ENCODE data around the gene KLHL25. TPM values are rescaled to one million over a fixed set of nuclear protein-coding genes. Genes with fewer than 3 reads are reported as not detected.

KLHL25 gene
- total RNA-seq, 1 donor from 2014 or later: 45.1 TPM

DNA sequence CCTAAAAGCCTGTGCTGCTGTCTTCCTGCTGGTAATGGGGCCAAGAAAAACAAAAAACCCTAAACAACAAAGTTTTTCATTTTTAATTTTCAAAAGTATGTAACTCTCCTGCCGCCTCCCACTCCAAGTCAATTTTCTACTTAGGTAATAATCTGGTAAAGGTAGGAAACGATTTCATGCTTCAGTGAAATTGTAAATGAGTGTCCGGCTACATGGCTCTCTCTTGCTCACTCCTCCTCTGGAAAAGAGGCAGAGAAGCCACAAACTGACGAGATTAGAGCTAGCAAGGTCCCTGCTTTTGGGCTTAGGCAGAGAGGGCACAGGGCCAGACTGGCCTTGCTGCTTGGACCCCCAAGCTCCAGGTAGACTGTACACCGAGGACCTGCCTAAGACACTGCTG is 23.5 kb downstream of the KLHL25 start:
- H3K27ac Mint-ChIP-seq (ENCODE audit: unreplicated experiment): peak overlapping the region; percentile 25
- TF ChIP-seq, protein P1, sequence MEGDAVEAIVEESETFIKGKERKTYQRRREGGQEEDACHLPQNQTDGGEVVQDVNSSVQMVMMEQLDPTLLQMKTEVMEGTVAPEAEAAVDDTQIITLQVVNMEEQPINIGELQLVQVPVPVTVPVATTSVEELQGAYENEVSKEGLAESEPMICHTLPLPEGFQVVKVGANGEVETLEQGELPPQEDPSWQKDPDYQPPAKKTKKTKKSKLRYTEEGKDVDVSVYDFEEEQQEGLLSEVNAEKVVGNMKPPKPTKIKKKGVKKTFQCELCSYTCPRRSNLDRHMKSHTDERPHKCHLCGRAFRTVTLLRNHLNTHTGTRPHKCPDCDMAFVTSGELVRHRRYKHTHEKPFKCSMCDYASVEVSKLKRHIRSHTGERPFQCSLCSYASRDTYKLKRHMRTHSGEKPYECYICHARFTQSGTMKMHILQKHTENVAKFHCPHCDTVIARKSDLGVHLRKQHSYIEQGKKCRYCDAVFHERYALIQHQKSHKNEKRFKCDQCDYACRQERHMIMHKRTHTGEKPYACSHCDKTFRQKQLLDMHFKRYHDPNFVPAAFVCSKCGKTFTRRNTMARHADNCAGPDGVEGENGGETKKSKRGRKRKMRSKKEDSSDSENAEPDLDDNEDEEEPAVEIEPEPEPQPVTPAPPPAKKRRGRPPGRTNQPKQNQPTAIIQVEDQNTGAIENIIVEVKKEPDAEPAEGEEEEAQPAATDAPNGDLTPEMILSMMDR (IDR thresholded peaks at IDR 0.05; ENCODE audit: partially characterized antibody, unreplicated experiment): no peak

DNA sequence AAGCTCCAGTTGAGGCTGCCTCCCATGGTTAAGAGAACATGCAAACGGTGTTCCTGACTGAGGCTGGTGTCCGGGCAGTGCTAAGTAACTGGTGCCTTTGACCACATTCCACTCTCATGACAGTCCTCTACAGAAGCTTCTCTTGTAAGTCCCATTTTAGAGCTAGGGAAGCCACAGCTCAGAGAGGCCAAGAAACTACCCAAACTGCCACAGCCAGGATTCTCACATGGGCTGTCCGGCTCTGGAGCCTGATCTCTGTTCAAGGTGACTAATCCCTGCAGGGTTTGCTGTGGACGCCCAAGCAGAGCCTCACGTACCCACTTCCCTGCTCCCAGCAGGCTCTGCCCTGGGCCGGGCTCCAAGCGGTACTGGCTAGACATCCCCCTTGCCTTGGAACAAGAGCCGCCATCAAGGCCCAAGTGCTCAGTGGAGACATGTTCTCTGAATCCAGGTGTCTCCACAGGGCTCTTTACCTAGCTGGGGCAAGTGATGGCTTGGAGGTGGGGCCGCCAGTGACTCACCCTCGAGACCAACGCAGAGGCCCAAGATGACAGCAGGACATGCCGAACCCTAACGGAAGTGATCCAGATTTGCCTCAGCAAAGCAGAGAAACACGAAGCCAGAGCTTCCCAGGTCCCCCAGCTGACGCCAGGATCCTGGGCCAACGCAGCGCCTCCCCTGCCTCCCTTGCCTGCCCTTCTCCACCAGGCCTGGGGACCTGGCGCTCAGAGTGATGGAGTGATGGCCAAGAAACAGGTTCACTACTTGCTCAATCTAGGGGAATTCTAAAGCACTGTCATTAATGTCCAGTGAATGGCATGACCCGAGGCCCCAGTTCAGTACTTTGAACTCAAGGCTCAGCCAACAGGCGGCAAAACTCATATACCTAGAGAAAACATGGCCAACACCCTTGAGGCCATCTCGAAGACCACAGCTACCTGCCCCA is 24.4 kb downstream of the KLHL25 start:
- H3K9me3 Mint-ChIP-seq (ENCODE audit: unreplicated experiment): peaks cover 5% of the 10 kb centered on the region
- H3K27ac Mint-ChIP-seq (ENCODE audit: unreplicated experiment): peak overlapping the region; percentile 17
- TF ChIP-seq, protein P1 (IDR thresholded peaks at IDR 0.05; ENCODE audit: partially characterized antibody, unreplicated experiment): no peak
- peaks cover 6% of the 10 kb centered on the region for H3K27me3 Mint-ChIP-seq (ENCODE audit: unreplicated experiment)
- no peak overlapping the region for H3K4me3 Mint-ChIP-seq (ENCODE audit: unreplicated experiment)
- no peak for DNase-seq
- H3K4me1 Mint-ChIP-seq (ENCODE audit: low read depth, unreplicated experiment): peaks cover 30% of the 10 kb centered on the region
- no peaks in the 10 kb centered on the region for H3K36me3 Mint-ChIP-seq (ENCODE audit: unreplicated experiment)

More for the DNA sequence above, 23.5 kb downstream of the KLHL25 start:
- H3K9me3 Mint-ChIP-seq (ENCODE audit: unreplicated experiment): peaks cover 4% of the 10 kb centered on the region
- no peak overlapping the region for H3K4me3 Mint-ChIP-seq (ENCODE audit: unreplicated experiment)
- H3K27me3 Mint-ChIP-seq (ENCODE audit: unreplicated experiment): peaks cover 6% of the 10 kb centered on the region
- H3K4me1 Mint-ChIP-seq (ENCODE audit: low read depth, unreplicated experiment): peaks cover 26% of the 10 kb centered on the region
- DNase-seq: no peak
- no peaks in the 10 kb centered on the region for H3K36me3 Mint-ChIP-seq (ENCODE audit: unreplicated experiment)

DNA sequence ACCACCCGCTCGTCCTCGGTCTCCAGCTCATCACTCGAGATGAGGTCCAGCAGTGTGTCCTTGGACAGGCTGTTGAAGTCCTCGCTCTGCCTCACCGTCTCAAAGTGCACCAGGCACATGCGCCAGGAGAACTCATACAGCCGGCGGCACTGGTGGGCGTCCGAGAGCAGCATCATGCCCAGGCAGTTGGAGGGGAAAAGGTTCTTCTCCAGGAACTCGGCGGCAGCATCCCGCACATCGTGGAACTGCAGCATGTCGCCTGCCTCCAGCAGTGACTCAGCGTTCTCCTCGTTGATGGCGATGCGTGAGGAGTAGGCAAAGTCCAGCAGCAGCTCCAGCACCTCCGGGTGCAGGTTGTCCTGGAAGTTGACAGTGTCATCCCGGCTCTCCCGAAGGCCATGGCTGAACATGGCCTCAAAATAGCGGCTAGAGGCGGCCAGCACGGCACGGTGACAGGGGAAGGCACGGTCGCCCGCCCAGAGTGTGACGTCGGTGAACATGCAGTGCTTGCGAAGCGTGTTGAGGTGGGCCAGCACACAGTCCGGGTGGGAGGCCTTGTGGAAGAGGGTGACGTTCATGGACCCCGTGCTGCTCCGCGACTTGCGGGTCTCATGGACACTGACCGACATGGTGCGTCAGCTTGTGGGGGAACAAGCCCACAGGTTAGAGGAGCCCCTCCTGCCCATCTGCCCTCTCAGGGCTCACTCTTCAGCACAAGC is 25.4 kb downstream of the KLHL25 start:
- peaks cover 6% of the 10 kb centered on the region for H3K27me3 Mint-ChIP-seq (ENCODE audit: unreplicated experiment)
- no peaks in the 10 kb centered on the region for H3K36me3 Mint-ChIP-seq (ENCODE audit: unreplicated experiment)
- peaks cover 7% of the 10 kb centered on the region for H3K9me3 Mint-ChIP-seq (ENCODE audit: unreplicated experiment)
- peaks cover 37% of the 10 kb centered on the region for H3K4me1 Mint-ChIP-seq (ENCODE audit: low read depth, unreplicated experiment)
- TF ChIP-seq, protein P1 (IDR thresholded peaks at IDR 0.05; ENCODE audit: partially characterized antibody, unreplicated experiment): no peak
- DNase-seq: no peak
- H3K4me3 Mint-ChIP-seq (ENCODE audit: unreplicated experiment): no peak overlapping the region
- H3K27ac Mint-ChIP-seq (ENCODE audit: unreplicated experiment): no peak overlapping the region

DNA sequence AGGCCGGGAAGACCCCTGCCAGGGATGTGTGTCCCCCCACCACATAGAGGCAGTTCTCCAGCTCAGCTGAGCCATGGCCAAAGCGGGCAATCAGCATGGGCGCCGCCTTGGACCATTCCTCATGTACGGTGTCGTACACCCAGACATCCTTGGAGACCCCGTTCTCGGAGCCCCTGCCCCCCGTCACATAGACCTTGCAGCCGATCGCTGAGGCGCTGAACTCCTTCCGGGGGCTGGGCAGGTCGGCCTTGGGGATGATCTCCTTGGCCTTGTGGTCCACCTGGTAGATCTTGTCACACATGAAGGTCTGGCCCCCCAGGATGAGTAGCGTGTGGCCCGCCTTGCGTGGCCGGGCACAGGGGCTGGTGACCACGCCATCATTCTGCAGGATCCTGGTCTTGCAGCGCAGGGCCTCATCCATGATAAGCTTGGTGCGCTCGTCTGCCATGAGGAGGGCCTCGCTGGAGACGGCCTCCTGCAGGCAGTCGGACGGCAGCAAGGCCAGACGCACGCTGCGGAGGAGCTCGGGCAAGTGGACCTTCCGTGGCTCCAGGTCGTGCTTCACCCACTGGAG is 26.0 kb downstream of the KLHL25 start:
- TF ChIP-seq, protein P1 (IDR thresholded peaks at IDR 0.05; ENCODE audit: partially characterized antibody, unreplicated experiment): no peak
- Mint-ChIP-seq H3K4me3 (ENCODE audit: unreplicated experiment) (no peak overlapping the region), H3K9me3 (ENCODE audit: unreplicated experiment) (peaks cover 7% of the 10 kb centered on the region), H3K36me3 (ENCODE audit: unreplicated experiment) (no peaks in the 10 kb centered on the region), H3K27me3 (ENCODE audit: unreplicated experiment) (peaks cover 8% of the 10 kb centered on the region), H3K27ac (ENCODE audit: unreplicated experiment) (no peak overlapping the region), H3K4me1 (ENCODE audit: low read depth, unreplicated experiment) (peaks cover 37% of the 10 kb centered on the region)
- no peak for DNase-seq
